Measurements from ENCODE around the gene DPYSL5.

- TF ChIP-seq CTCF (conservative IDR thresholded peaks at IDR 0.05 in 1 of 2, IDR thresholded peaks at IDR 0.05 in 1 of 2; ENCODE audit: low read depth in 1 of 2, low read length in 2 of 2) (peak; percentile 49 to 54), EZH2 (IDR thresholded peaks at IDR 0.05; ENCODE audit: low read length, missing control alignments) (no peak)
Observed at GRCh38 chr2:26922405-26923188, 74.7 kb downstream of the DPYSL5 start.
